Esophagus squamous epithelium (tissue), 4 donors: ENCODE results near the gene NCKIPSD.
"Not testable (repeated sequence)": the region's sequence is repeated elsewhere in the genome, so short reads cannot be mapped to it uniquely, and the experiment has no call there.

ENCODE experiments used
- POLR2A ChIP-seq, 4 donors: fragments of 450-650 bp; IDR thresholded peaks; one replicate each; pipeline ENCODE4 v1.6.1; 2017; ENCODE audit warnings: antibody characterized with exemption in 4 of 4, mild to moderate bottlenecking in 4 of 4, moderate library complexity in 3 of 4
- TF ChIP-seq, protein P1 (sequence below), 6 experiments: fragments of 450-650 bp in 4 of 6; fragments of 200-600 bp in 2 of 6; sonication (generic) in 2 of 6; IDR thresholded peaks; one replicate each; pipeline ENCODE4 v1.5.1; 2016 to 2019; ENCODE audit warnings: antibody characterized with exemption in 6 of 6, mild to moderate bottlenecking in 4 of 6, moderate library complexity in 4 of 6

DNA sequence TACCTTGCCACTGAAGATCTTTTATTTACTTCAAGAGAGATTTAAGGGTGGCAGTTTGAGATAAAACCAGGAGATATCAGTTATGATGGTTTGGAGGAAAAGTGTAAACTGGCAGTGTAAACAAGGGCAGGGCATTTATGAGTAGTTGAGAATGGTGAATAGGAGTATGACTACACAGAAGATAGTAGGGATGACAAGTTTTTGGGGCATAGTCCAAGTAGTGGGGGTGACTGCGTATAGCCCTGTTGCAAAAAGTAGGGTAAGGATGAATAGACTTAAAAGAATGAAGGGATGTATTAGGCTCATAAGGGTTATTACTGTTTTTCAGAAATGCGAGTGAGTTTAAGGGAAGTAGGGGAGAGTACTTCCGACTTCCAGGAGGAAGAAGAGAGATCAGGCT, 37.6 kb upstream of the NCKIPSD start:
- TF ChIP-seq, protein P1, sequence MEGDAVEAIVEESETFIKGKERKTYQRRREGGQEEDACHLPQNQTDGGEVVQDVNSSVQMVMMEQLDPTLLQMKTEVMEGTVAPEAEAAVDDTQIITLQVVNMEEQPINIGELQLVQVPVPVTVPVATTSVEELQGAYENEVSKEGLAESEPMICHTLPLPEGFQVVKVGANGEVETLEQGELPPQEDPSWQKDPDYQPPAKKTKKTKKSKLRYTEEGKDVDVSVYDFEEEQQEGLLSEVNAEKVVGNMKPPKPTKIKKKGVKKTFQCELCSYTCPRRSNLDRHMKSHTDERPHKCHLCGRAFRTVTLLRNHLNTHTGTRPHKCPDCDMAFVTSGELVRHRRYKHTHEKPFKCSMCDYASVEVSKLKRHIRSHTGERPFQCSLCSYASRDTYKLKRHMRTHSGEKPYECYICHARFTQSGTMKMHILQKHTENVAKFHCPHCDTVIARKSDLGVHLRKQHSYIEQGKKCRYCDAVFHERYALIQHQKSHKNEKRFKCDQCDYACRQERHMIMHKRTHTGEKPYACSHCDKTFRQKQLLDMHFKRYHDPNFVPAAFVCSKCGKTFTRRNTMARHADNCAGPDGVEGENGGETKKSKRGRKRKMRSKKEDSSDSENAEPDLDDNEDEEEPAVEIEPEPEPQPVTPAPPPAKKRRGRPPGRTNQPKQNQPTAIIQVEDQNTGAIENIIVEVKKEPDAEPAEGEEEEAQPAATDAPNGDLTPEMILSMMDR (IDR thresholded peaks at IDR 0.05): not testable (repeated sequence)
- TF ChIP-seq POLR2A (IDR thresholded peaks at IDR 0.05): not testable (repeated sequence)
